GM19372 (cell line): ENCODE results near the gene B3GAT3.
"Not testable (repeated sequence)": the region's sequence is repeated elsewhere in the genome, so short reads cannot be mapped to it uniquely, and the experiment has no call there.

Source experiments
- ATAC-seq: cut with Tn5 transposase; IDR thresholded peaks from one replicate; pipeline ENCODE4 v1.9.1; 2021; ENCODE audit warnings: mild to moderate bottlenecking, low read depth, moderate library complexity; ENCODE audit not compliant: unreplicated experiment

B3GAT3 gene

DNA sequence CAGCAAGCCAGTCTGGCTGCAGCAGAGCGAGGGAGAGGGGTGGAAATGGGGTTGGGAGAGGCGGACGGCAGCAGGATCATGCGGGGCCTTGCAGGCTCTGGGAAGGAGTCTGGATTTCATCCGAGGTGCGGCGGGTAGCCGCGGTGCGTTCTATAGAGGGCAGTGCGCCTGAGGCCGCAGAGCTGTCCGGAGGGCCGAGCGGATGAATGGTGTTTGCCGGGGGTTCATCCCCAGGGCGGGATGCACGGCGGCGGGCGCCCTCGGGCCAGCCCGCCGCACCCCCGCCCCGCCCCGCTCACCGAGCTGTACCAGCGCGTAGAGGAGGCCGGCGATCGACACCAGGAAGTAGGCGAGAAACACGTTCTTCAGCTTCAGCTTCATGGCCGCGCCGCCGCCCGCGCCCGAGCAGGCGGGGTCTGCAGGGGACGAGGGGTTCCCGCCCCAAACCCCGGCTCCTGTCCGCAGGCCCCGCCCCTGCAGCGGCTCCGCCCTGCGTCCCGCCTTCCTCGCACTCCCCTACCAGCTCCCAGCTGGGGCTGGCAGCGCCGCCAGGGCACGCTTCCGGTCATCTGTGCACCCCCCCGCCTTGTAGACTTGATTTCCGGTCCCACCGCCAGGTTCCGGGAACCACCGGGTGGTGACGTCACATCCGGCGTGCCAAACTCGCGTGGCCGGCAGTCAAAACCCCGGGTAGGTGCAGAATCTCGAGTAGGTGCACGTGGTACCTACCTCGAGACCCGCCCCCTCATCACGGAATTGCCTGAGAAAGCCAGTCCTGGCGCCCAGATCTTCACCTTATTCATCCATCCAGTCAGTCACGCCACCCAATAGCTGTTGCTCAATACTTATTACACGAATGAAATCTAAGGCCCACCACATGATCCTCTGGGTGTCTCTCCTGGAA, at the start of gene B3GAT3:
TSS of gene B3GAT3 (minus strand) at position 420 of the 904 bp plus-strand sequence. CDS start at position 381, 39 bp downstream.
- ATAC-seq: peak; percentile 96

DNA sequence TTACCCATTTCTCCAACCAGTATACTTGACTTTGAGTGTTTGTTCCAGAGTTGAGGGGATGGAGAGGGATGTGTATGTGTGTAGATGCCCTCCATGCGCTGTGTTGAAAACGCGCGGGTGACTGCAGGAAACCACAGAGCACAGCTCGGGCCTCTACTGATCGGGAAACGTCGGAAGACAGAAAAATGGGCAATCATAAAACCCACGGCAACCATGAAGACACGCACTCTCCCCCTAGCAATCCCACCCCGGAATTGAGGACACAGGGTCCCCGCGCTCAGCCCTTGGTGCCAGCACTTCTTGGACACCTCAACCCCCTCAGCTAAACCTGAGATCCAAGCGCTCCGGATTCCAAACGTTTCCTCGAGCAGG, 49.4 kb upstream of the B3GAT3 start:
- ATAC-seq: no peak

DNA sequence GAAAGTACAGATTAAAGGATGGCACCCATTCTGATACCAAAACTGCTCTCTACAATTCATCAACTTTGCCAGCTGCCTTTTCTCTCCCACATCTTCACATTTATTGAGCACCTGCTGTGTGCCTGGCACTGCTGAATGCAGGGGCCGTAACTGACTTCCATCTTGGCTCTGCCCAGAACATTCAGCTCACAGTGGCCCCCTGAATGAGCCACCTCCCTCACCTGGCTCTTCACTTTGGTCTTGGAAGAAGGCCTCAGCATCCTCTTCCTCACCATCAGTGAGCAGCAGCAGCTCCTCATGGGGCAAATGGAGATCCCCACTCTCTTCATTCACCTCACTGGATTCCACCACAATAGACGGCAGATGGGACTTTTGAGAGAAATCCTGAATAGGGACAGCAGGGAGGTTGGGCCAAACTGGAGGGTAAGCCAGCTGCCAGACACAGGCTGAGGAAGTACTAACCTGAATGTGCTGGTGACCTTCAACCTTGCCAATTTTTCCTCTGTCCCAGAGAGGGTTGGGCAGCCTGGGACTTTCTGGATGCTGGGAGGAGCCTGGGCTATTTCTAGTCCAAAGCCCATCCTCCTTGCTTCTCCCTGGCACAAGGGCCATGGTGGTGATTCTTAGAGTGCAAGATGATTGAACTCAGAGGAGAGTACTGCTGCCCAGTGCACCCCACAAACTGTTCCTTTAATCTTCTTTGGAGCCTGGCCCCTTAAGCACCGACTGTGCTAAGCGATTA, 47.8 kb upstream of the B3GAT3 start:
- no peak for ATAC-seq

- no peak for ATAC-seq
Measured at GRCh38 chr11:62667460-62667859, 45.7 kb upstream of the B3GAT3 start.

DNA sequence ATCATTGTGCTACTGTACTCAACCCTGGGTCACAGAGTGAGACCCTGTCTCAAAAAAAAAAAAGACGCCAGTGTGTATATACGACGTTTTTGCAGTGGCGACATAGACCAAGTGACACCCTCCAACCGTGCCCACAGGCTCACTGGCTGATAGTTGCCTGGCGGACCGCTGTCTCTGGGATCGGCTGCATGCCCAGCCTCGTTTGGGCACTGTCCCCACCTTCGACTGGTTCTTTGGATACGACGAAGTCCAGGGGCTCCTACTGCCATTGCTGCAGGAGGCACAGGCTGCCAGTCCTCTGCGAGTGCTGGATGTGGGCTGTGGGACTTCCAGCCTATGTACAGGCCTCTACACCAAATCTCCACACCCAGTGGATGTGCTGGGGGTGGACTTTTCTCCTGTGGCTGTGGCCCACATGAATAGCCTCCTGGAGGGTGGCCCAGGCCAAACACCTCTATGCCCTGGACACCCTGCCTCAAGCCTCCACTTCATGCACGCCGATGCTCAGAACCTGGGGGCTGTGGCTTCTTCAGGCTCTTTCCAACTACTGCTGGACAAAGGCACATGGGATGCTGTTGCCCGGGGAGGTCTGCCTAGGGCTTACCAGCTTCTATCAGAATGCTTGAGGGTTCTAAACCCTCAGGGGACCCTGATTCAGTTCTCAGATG, 44.6 kb upstream of the B3GAT3 start:
- no peak for ATAC-seq

- ATAC-seq: peak; percentile 3
Measured at GRCh38 chr11:62665599-62666258, 43.9 kb upstream of the B3GAT3 start.

- peak; percentile 82 for ATAC-seq
Measured at GRCh38 chr11:62665075-62665598, 43.4 kb upstream of the B3GAT3 start, which contains the start of the genes C11orf98 and CSKMT. Gene C11orf98 (minus strand): TSS chr11:62665210. CDS start chr11:62665169, 41 bp downstream. Gene CSKMT (plus strand): TSS chr11:62665312. CDS start chr11:62665880, 568 bp downstream.

DNA sequence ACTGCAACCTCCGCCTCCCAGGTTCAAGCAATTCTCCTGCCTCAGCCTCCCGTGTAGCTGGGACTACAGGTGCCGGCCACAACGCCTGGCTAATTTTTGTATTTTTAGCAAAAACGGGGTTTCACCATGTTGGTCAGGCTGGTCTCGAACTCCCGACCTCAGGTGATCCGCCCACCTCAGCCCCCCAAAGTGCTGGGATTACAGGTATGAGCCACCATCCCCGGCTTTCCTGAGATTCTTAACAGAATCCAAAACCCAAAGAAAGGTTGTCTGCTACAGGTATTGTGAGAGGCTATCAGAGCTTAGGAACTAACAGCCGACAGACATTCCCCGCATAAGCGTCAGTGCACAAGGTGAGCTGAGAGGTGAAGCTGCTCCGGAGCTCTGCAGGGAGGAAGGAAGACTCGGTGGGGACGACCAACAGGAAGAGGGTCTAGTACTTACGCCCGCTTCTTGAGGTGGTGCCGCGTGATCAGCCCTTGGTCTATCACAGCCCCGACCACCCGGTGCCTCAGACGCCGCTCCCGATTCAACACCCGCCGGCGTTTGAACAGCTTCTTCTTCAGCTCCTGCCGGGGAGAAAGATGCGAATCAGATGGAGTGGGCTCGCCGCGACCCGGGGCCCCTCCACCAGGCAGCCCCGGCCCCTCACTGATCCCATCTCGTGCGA, 42.8 kb upstream of the B3GAT3 start:
- ATAC-seq: peak; percentile 1

DNA sequence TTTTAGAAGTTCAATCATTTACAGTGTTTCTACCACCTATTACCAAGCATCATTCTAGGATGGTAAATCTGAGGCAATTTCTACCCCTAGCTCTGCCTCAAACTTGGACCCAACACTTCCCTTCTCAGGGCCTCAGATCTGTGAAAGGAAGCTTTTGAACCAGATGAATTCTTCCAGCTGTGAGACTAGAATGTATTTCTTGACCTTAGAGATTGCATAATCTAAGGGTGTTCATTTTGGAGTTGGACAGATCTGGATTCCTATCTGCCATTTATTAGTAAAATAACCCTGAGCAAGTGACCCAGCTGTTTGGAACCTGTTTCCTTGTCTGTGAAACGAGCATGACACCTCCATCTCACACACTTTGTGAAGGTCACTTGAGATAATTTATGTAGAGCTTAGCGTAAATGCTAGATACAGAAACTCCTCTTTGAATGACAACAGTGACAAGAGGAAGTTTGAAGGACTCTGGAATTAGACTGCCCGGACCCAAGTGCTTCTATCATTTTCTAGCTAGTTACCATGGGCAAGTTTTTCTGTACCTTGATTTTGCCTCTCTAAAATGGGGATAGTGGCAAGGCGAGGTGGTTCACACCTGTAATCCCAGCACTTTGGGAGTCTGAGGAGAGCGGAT, 35.1 kb upstream of the B3GAT3 start:
- ATAC-seq: no peak

GRCh38 chr11:62654297-62654696, 32.5 kb upstream of the B3GAT3 start:
- no peak for ATAC-seq

DNA sequence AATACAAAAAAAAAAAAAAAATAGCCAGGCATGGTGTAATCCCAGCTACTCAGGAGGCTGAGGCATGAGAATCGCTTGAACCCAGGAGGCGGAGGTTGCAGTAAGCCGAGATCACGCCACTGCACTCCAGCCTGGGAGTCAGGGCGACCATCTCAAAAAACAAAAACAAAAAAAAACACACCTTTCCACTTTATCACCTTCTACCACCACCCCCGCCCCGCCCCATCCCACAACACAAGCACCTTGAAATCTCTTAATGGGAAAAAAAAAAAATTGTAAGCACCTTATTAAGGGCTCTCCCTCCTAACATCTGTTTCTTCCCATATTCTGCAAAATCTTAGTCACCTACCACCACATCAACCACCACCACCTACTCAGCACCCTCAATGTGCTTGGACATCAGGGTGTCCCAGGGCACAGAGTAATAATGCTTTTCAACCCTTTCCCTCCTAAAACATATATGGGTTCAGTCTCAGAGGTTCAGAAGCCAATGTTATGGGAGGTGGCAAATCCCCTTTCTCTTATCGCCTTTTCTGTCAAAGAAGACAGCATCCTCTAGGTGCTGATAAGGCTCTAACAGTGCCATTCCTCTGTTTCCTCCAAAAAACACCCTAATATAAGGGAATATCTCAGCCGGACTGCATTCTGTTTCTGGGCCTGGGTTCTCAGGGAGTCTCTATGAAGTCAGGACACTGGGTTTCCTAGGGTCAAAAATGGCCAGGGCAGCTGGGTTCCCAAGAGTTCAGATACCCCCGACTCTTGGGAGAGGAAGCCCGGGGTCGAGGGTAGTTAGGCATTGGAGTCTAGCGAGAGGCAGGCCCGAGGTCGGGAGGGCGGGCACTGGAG, 30.6 kb upstream of the B3GAT3 start:
- no peak for ATAC-seq

GRCh38 chr11:62650283-62650682, 28.5 kb upstream of the B3GAT3 start:
- not testable (repeated sequence) for ATAC-seq

- no peak for ATAC-seq
Measured at GRCh38 chr11:62649486-62649885, 27.7 kb upstream of the B3GAT3 start.

GRCh38 chr11:62648967-62649364, 27.2 kb upstream of the B3GAT3 start:
- ATAC-seq: no peak

DNA sequence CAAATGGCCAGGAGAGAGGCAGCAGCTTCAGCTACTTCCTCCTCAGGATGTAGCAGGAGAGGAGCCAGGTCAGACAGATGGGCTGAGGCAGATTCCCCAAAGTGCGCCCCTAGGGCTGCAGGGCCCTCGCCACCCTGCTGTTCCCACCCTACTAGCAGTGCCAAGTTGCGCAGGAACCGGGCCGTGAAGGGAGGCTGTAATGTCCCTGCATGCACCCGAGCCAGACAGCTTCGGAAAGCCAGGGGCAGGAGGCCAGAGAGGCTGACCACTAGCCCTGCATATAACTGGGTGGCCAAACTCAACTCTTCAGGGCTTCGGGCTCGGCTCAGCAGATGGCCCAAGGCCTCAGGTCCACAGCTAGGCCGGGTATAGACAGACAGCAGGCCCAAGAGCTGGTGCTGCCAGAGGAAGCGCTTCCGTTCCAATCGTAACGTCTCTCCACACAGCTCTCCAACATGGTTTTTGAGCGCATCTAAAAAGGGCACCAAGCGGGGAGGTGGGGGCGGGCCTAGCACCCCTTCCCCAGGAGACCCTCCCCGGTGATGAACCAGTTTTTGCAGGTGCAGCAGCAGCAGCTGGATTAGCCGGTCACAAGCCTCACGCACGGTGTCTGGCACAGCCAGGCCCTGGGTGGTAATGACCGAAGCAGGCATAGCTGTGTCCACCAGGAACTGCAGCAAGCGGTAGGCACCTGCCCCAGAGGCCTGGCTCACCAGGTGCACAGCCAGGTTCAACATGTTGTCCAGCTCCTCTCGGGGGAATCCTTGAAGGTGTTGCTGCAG, 26.6 kb upstream of the B3GAT3 start:
- ATAC-seq: no peak

GRCh38 chr11:62647609-62648005, 25.8 kb upstream of the B3GAT3 start:
- no peak for ATAC-seq

GRCh38 chr11:62646825-62647608, 25.2 kb upstream of the B3GAT3 start:
- no peak for ATAC-seq
